ENCODE measurements around the gene PLAU.
"Not testable (repeated sequence)": the region's sequence is repeated elsewhere in the genome, so short reads cannot be mapped to it uniquely, and the experiment has no call there.

Gene PLAU

DNA sequence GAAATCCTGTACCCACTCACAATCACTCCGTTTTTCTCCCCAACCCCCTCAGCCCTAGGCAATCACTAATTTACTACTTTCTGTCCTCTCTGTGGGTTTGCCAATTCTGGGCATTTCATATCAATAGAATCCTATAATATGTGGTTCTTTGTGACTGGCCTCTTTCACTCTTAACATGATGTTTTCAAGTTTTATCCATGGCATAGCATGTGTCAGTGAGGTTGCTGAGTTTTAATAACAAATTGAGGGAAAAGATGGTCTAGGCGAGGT is 11.9 kb downstream of the PLAU start:
- DNase-seq, result no peak

GRCh38 chr10:73923935-73924598 is 13.1 kb downstream of the PLAU start:
- no peak for DNase-seq

- no peak for DNase-seq
Measured at GRCh38 chr10:73924935-73925334, 14.0 kb downstream of the PLAU start.

GRCh38 chr10:73925539-73925938 is 14.6 kb downstream of the PLAU start:
- DNase-seq, result no peak

DNA sequence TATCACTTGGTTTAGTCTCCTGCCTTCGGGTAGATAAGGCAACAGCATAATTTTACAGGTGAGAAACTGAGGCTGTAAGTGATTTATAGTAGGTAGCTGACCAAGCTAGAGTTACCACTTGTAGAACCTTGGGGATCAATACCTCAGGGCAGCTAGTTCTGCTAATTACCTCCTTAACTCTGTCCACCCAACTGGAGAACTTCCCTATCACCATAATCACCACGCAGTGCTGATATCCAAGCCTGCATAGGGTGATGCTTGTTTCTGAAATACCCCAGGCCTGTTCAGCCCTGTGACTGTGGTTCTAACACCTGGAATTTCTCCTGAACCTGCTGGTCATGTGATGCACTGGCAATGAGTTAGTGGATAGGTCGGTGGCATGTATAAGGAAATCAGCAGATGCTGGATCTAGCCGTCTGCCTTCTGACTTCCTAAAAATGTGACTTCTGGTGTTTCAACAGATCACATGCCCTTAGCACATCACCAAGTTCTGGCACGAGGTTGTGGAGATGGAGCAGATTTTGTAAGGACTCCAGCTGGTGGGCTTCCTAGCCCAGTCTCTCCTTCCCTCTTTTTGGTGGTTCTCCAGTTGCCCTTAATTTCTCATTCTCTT is 15.3 kb downstream of the PLAU start:
- DNase-seq, result no peak

DNA sequence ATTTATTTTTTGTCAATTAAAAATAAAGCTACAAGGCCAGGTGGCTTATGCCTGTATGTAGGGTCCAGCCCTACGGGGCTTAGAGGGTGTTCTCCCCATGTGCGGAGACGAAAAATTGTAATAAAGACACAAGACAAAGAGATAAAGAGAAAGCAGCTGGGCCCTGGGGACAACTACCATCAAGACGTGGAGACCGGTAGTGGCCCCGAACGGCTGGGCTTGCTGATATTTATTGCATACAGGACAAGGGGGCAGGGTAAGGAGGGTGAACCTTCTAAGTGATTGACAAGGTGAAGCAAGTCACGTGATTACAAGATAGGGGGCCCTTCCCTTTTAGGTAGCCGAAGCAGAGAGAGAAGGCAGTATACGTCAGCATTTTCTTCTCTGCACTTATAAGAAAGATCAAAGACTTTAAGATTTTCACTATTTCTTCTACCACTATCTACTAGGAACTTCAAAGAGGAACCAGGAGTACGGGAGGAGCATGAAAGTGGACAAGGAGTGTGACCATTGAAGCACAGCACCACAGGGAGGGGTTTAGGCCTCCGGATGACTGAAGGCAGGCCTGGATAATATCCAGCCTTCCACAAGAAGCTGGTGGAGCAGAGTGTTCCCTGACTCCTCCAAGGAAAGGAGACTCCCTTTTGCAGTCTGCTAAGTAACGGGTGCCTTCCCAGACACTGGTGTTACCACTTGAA is 19.8 kb downstream of the PLAU start:
- DNase-seq, result not testable (repeated sequence)

DNA sequence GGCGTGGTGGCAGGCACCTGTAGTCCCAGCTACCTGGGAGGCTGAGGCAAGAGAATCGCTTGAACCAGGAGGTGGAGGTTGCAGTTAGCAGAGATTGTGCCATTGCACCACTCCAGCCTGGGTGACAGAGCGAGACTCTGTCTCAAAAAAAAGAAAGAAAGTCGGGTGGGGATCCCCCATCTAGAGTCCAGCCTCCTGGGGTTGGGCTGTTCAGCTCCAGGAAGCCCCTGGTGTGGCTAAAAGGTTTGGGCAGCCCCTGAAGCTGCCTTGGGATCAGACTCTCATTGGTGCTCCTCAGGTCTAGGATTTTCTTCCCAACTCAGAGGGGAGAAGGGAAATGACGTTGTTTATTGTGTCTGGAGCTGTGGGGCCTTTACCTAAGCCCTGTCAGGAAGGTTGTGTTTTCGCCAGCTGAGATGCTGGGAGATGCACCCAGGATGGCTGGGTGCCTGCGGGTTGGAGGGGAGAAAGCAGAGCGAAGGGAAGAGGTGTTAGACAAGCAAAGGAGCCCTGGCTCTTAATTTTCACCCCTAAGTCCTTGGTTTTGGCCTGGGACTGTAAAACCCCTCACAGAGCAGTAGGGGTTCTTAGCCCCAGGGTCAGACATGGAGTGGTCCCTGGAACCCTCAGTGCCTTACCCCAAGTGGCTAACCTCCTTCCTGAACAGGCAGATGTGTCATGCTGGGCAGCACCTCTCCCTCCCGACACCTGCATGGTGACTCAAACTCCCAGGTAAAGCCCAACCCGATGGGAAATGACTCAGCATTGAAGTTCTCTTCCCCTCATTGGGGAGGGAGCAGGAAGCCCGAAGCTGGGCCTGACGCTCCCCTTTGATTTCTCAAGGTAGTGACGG is 21.1 kb downstream of the PLAU start:
- DNase-seq, result peak; percentile 60

- no peak for DNase-seq
Measured at GRCh38 chr10:73932620-73933112, 21.7 kb downstream of the PLAU start.

- DNase-seq, result no peak
Measured at GRCh38 chr10:73934074-73934473, 23.1 kb downstream of the PLAU start.

GRCh38 chr10:73935895-73936294 is 25.0 kb downstream of the PLAU start:
- no peak for DNase-seq

GRCh38 chr10:73937333-73938043 is 26.6 kb downstream of the PLAU start:
- no peak for DNase-seq

DNA sequence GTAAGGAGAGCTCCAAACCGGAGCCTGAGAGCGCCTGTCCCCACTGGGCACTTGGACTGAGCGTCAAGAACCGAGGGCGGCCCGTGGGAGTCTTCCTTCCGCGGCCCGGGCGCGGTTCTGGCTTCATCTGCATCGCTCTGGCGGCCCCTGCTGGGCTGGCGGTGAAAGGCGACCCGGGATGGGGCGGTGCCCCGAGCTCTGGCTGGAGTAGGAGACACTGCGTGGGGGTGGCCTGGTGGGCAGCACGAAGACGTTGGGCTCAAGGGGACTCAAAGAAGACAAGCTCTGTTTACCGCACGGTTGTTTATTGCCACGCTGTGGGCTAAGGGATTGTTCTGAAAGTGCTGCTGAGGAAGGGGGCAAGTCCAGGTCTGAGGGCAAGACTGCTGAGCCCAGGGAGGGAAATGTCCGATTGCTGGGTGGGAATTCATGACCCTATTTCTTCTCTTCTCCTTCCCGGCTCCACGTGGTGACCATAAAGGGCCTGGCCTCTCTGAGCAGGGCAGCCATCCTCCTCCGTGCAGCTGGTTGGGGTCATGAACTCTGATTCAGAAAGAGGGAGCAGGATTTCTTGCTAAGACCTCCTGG is 29.8 kb downstream of the PLAU start:
- DNase-seq, result peak; percentile 84

GRCh38 chr10:73941300-73941699 is 30.4 kb downstream of the PLAU start:
- DNase-seq, result no peak

DNA sequence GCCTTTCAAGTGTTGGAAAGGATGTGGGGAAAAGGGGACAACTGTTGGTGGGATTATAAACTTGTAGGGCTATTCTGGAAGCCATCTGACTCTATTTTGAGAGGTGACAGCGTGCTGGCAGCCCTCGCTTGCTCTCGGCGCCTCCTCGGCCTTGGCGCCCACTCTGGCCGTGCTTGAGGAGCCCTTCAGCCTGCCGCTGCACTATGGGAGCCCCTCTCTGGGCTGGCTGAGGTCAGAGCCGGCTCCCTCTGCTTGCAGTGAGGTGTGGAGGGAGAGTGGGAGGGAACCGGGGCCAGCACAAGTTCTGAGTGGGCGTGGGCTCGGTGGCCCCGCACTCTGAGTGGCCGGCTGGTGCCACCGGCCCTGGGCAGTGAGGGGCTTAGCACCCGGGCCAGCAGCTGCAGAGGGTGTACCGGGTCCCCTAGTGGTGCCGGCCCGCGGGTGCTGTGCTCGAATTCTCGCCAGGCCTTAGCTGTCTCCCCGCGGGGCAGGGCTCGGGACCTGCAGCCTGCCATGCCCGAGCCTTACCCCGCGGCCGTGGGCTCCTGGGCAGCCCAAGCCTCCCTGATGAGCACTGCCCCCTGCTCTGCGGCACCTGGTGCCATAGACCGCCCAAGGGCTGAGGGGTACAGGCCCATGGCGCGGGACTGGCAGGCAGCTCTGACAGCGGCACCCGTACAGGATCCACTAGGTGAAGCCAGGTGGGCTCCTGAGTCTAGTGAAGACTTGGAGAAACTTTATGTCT is 33.6 kb downstream of the PLAU start:
- no peak for DNase-seq

GRCh38 chr10:73946253-73947145 is 35.6 kb downstream of the PLAU start:
- no peak for DNase-seq

DNA sequence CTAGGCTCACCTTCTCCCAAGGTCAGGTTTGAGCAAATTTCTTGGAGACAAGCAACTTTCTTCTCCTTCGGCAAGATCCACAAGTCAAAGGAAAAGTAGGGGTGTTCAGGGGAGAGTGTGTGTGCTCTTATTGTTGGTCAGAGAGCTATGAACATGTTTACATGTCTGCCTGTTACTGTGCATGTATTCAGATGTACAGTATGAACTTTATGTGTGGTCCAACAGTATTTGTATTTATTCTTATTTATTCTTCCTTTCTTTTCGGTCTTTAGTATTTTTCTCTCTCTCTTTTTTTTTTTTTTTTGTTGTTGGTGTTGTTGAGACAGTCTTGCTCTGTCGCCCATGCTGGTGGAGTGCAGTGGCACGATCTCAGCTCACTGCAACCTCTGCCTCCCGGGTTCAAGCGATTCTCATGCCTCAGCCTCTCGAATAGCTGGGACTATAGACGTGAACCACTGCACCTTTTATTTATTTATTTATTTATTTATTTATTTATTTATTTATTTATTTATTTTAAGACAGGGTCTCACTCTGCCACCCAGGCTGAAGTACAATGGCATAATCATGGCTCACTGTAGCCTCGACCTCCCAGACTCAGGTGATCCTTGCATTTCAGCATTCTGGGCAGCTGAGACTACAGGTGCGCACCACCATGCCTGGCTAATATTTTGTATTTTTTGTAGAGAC is 38.2 kb downstream of the PLAU start:
- DNase-seq, result no peak

DNA sequence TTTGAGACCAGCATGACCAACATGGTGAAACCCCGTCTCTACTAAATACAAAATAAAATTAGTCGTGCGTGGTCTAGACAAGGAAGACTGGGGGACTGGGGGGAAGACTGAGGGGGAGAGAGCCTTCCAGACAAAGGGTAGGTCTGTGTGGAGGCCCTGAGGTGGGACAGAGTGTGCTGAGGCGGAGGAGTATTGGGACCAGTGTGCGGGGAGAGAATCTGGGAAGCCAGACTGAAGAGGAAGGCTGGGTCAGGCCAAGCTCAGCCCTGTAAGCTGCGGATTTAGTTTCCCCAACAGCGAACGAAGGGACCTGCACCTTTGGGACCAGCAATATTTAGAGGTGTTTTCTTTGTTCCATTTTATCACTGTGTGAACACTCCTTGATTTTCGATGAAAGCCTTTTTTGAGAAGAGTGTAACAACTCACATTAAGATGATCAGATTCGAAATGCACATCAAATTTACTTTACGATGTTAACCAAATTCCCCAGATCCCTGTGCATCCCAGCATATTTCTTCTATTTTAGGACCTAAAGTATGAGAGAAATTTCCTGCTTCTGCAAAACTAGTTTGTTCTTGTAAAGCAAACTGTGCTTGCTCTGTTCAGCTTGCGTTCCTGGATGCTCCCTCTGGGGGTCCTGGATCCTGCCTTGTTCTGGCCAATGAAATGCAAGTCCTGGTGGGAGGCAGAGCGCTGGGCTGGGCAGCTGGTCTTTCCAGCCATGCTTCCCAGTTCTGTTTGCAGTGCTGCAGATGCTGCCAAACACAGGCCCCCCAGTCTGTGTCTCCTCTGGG is 39.4 kb downstream of the PLAU start:
- DNase-seq, result no peak

DNA sequence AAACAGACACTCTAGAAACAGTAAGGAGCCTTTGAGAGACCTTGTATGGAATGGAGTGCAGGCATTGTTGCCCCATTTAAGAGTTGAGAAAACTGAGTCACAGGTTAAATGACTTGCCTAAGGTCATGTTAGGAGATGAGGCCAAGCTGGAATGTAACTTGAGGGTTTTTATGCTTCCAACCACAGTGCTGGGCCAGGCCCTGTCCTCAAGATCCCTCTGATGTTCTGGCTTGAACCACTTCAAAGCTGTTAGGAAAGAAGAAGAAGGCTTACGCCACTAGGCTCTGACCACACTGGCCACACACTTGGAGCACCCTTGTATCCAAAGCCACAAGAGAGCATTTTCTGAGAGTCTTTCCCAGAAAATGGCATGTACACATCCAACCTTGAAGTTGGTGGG is 42.7 kb downstream of the PLAU start:
- no peak for DNase-seq

DNA sequence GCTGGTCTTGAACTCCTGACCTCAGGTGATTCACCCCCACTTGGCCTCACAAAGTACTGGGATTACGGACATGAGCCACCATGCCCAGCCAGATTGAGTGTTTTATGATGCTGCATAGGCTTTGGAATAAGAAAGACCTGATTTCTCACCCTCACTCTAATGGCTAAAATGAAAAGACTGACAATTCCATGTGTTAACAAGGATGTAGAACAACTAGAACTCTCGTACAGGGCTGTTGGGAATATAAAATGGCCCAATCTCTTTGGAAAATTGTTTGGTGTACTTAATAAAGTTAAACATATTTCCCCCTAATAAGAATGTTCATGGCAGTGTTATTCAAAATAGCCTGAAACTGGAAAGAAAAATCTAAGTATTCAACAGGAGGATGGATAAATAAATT is 43.8 kb downstream of the PLAU start:
- DNase-seq, result no peak
